ENCODE results near the gene KCTD6. TPM values are rescaled to one million over a fixed set of nuclear protein-coding genes. Genes with fewer than 3 reads are reported as not detected.
A peak's percentile ranks its signal among the peaks of the same experiment; 100 is the strongest.
"Not testable (repeated sequence)": the region's sequence is repeated elsewhere in the genome, so short reads cannot be mapped to it uniquely, and the experiment has no call there.

KCTD6 gene
- polyA plus RNA-seq, 1 donor (not counting 4 experiments of a cell fraction or from before 2014, with no cell fraction given) = 7.6 TPM

- no peaks in the 10 kb centered on the region for H3K9me1 ChIP-seq (ENCODE audit: control insufficient read depth, extremely low read depth, insufficient read depth, low read length)
- H3K4me3 ChIP-seq (ENCODE audit: control insufficient read depth in 2 of 3, extremely low read depth in 1 of 3, insufficient read depth in 2 of 3, low read depth in 1 of 3, low read length in 3 of 3) = no peak overlapping the region
- H3K4me2 ChIP-seq (ENCODE audit: control insufficient read depth, extremely low read depth, insufficient read depth, low read depth, low read length) = no peak overlapping the region
- H3K27ac ChIP-seq (ENCODE audit: control insufficient read depth, insufficient read depth, low read length) = no peak overlapping the region
- FAIRE-seq = no peak
- H3K9me3 ChIP-seq (ENCODE audit: control insufficient read depth, low read depth, low read length) = no peaks in the 10 kb centered on the region
- no peaks in the 10 kb centered on the region for H3K36me3 ChIP-seq (ENCODE audit: control insufficient read depth in 2 of 2, extremely low read depth in 1 of 2, insufficient read depth in 2 of 2, low read length in 2 of 2)
- DNase-seq (ENCODE audit: low read depth, low spot score) = no peak
- peaks cover 19% of the 10 kb centered on the region for H3K4me1 ChIP-seq (ENCODE audit: control insufficient read depth, extremely low read depth, insufficient read depth, low read length)
- H4K20me1 ChIP-seq (ENCODE audit: control insufficient read depth, extremely low read depth, insufficient read depth, low read length) = no peaks in the 10 kb centered on the region
- H2AFZ ChIP-seq (ENCODE audit: control insufficient read depth, low read length) = no peak overlapping the region
- no peaks in the 10 kb centered on the region for H3K27me3 ChIP-seq (ENCODE audit: control insufficient read depth, extremely low read depth, insufficient read depth, low read length)
- H3K9ac ChIP-seq (ENCODE audit: control insufficient read depth, extremely low read depth, insufficient read depth, low read length) = no peak overlapping the region
- dilution Hi-C loops (cut with MboI; ENCODE audit: extremely low pct_ligation_motif_present, low sequenced_read_pairs) = no loop called here
- TF ChIP-seq CTCF (optimal IDR thresholded peaks at IDR 0.05 in 1 of 3, IDR thresholded peaks at IDR 0.05 in 1 of 3, conservative IDR thresholded peaks at IDR 0.05 in 1 of 3; ENCODE audit: extremely low read depth in 1 of 3, insufficient read depth in 2 of 3, low read length in 3 of 3) = no peak
- no peak for TF ChIP-seq EZH2 (IDR thresholded peaks at IDR 0.05; ENCODE audit: low read length)
- H3K79me2 ChIP-seq (ENCODE audit: control insufficient read depth, insufficient read depth, low read length) = no peaks in the 10 kb centered on the region
Observed at GRCh38 chr3:58524326-58524888, 32.5 kb downstream of the KCTD6 start.

- Histone ChIP-seq H3K27me3 (ENCODE audit: control insufficient read depth, extremely low read depth, insufficient read depth, low read length) (no peaks in the 10 kb centered on the region), H4K20me1 (ENCODE audit: control insufficient read depth, extremely low read depth, insufficient read depth, low read length) (no peaks in the 10 kb centered on the region), H3K9me3 (ENCODE audit: control insufficient read depth, low read depth, low read length) (no peaks in the 10 kb centered on the region), H3K27ac (ENCODE audit: control insufficient read depth, insufficient read depth, low read length) (no peak overlapping the region), H3K4me3 (ENCODE audit: control insufficient read depth in 2 of 3, extremely low read depth in 1 of 3, insufficient read depth in 2 of 3, low read depth in 1 of 3, low read length in 3 of 3) (no peak overlapping the region), H3K9me1 (ENCODE audit: control insufficient read depth, extremely low read depth, insufficient read depth, low read length) (no peaks in the 10 kb centered on the region), H3K9ac (ENCODE audit: control insufficient read depth, extremely low read depth, insufficient read depth, low read length) (no peak overlapping the region), H3K4me2 (ENCODE audit: control insufficient read depth, extremely low read depth, insufficient read depth, low read depth, low read length) (peak overlapping the region; percentile 11), H2AFZ (ENCODE audit: control insufficient read depth, low read length) (no peak overlapping the region), H3K79me2 (ENCODE audit: control insufficient read depth, insufficient read depth, low read length) (no peaks in the 10 kb centered on the region), H3K36me3 (ENCODE audit: control insufficient read depth in 2 of 2, extremely low read depth in 1 of 2, insufficient read depth in 2 of 2, low read length in 2 of 2) (no peaks in the 10 kb centered on the region), H3K4me1 (ENCODE audit: control insufficient read depth, extremely low read depth, insufficient read depth, low read length) (peaks cover 19% of the 10 kb centered on the region)
- peak; percentile 74 for DNase-seq (ENCODE audit: low read depth, low spot score)
- dilution Hi-C loops (cut with MboI; ENCODE audit: extremely low pct_ligation_motif_present, low sequenced_read_pairs) = no loop called here
- FAIRE-seq = peak; percentile 96
- no peak for TF ChIP-seq EZH2 (IDR thresholded peaks at IDR 0.05; ENCODE audit: low read length)
- TF ChIP-seq CTCF (optimal IDR thresholded peaks at IDR 0.05 in 1 of 3, IDR thresholded peaks at IDR 0.05 in 1 of 3, conservative IDR thresholded peaks at IDR 0.05 in 1 of 3; ENCODE audit: extremely low read depth in 1 of 3, insufficient read depth in 2 of 3, low read length in 3 of 3) = no peak
Observed at GRCh38 chr3:58526515-58526957, 34.6 kb downstream of the KCTD6 start.

GRCh38 chr3:58527440-58527839 lies 35.5 kb downstream of the KCTD6 start:
- H4K20me1 ChIP-seq (ENCODE audit: control insufficient read depth, extremely low read depth, insufficient read depth, low read length); FAIRE-seq; H3K4me2 ChIP-seq (ENCODE audit: control insufficient read depth, extremely low read depth, insufficient read depth, low read depth, low read length); H3K79me2 ChIP-seq (ENCODE audit: control insufficient read depth, insufficient read depth, low read length); H3K36me3 ChIP-seq (ENCODE audit: control insufficient read depth in 2 of 2, extremely low read depth in 1 of 2, insufficient read depth in 2 of 2, low read length in 2 of 2); H3K4me3 ChIP-seq (ENCODE audit: control insufficient read depth in 2 of 3, extremely low read depth in 1 of 3, insufficient read depth in 2 of 3, low read depth in 1 of 3, low read length in 3 of 3); DNase-seq (ENCODE audit: low read depth, low spot score); H3K9ac ChIP-seq (ENCODE audit: control insufficient read depth, extremely low read depth, insufficient read depth, low read length); H3K9me3 ChIP-seq (ENCODE audit: control insufficient read depth, low read depth, low read length); dilution Hi-C loops (cut with MboI; ENCODE audit: extremely low pct_ligation_motif_present, low sequenced_read_pairs); H2AFZ ChIP-seq (ENCODE audit: control insufficient read depth, low read length); H3K9me1 ChIP-seq (ENCODE audit: control insufficient read depth, extremely low read depth, insufficient read depth, low read length); H3K27me3 ChIP-seq (ENCODE audit: control insufficient read depth, extremely low read depth, insufficient read depth, low read length); H3K27ac ChIP-seq (ENCODE audit: control insufficient read depth, insufficient read depth, low read length): not testable (repeated sequence)
- H3K4me1 ChIP-seq (ENCODE audit: control insufficient read depth, extremely low read depth, insufficient read depth, low read length) = peaks cover 19% of the 10 kb centered on the region

Measured in keratinocyte (primary cell).